ENCODE results near the gene CCP110.

DNA sequence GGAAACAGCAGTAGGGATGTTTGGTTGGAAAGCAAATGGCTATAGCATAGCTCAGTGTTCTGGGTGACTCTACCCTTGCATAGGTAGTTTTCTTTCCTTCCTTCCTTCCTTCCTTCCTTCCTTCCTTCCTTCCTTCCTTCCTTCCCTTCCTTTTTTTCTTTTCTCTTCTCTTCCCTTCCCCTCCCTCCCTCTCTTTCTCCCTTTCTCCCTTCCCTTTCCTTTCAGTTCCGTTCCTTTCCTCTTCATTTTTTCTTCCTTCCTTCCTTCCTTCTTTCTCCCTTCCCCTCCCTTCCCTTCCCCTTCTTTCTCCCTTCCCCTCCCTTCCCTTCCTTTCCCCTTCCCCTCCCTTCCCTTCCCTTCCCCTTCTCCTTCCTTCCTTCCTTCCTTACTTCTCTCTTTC, 33.1 kb upstream of the CCP110 start:
- no peak for TF ChIP-seq CTCF (IDR thresholded peaks at IDR 0.05)
- TF ChIP-seq ZFX (IDR thresholded peaks at IDR 0.05; ENCODE audit: borderline replicate concordance): no peak
